Measurements from ENCODE around the gene RRAS2. TPM values are rescaled to one million over a fixed set of nuclear protein-coding genes. Genes with fewer than 3 reads are reported as not detected.

The RRAS2 gene
- total RNA-seq, 1 experiment from 2014 or later, result 42.2 TPM

GRCh38 chr11:14381968-14382367, 23.0 kb upstream of the RRAS2 start:
- CTCF ChIA-PET, result no interaction called here
- Histone ChIP-seq H4K20me1 (ENCODE audit: insufficient read depth) (no peaks in the 10 kb centered on the region), H3K9me3 (ENCODE audit: insufficient read depth, low read depth) (no peaks in the 10 kb centered on the region), H3K27me3 (ENCODE audit: insufficient read depth, low read depth) (no peaks in the 10 kb centered on the region), H3K4me3 (no peak overlapping the region), H3K36me3 (ENCODE audit: low read depth) (no peaks in the 10 kb centered on the region), H3K9me2 (ENCODE audit: insufficient read depth) (no peaks in the 10 kb centered on the region), H2AFZ (no peak overlapping the region), H3K4me2 (peak overlapping the region; percentile 77; the same call in 1 of the 2 replicates), H3K27ac (no peak overlapping the region), H3K4me1 (replicated peaks; ENCODE audit: insufficient read depth) (peaks cover 19% of the 10 kb centered on the region), H3K79me2 (ENCODE audit: low read depth) (no peaks in the 10 kb centered on the region), H3F3A (ENCODE audit: insufficient read depth, low read depth) (no peaks in the 10 kb centered on the region; the same call in 1 of the 2 replicates)
- DNase-seq, result no peak
- POLR2A ChIA-PET (ENCODE audit: unreplicated experiment), result no interaction called here
- TF ChIP-seq EZH2 (IDR thresholded peaks at IDR 0.05; ENCODE audit: low read depth) (no peak), CTCF (conservative IDR thresholded peaks at IDR 0.05) (no peak)
- intact Hi-C loops (cut with micrococcal nuclease; ENCODE audit: unreplicated experiment), result no loop called here
- BruUV-seq (replicated peaks), result no TSS peak

GRCh38 chr11:14380947-14381561, 22.1 kb upstream of the RRAS2 start:
- H3K27ac ChIP-seq, result no peak overlapping the region
- DNase-seq, result peak; percentile 38 to 43
- H3K4me2 ChIP-seq, result peak overlapping the region; percentile 77
- BruUV-seq (replicated peaks), result no TSS peak
- H3K9me2 ChIP-seq (ENCODE audit: insufficient read depth), result no peaks in the 10 kb centered on the region
- POLR2A ChIA-PET (ENCODE audit: unreplicated experiment), result no interaction called here
- no peaks in the 10 kb centered on the region for H3K27me3 ChIP-seq (ENCODE audit: insufficient read depth, low read depth)
- no peaks in the 10 kb centered on the region; the same call in 1 of the 2 replicates for H3K9me3 ChIP-seq (ENCODE audit: insufficient read depth, low read depth)
- CTCF ChIA-PET, result interaction anchor here (0.7 kb wide), 1 partner anchor 66 kb away, joined by 4 read pairs; no protein-coding TSS in a partner anchor
- H3K4me3 ChIP-seq, result peak overlapping the region; percentile 70
- no peaks in the 10 kb centered on the region; the same call in none of the 2 replicates for H3F3A ChIP-seq (ENCODE audit: insufficient read depth, low read depth)
- peaks cover 25% of the 10 kb centered on the region for H3K4me1 ChIP-seq (replicated peaks; ENCODE audit: insufficient read depth)
- H2AFZ ChIP-seq, result peak overlapping the region; percentile 96
- no peaks in the 10 kb centered on the region for H3K79me2 ChIP-seq (ENCODE audit: low read depth)
- H3K36me3 ChIP-seq (ENCODE audit: low read depth), result no peaks in the 10 kb centered on the region
- H4K20me1 ChIP-seq (ENCODE audit: insufficient read depth), result no peaks in the 10 kb centered on the region
- intact Hi-C loops (cut with micrococcal nuclease; ENCODE audit: unreplicated experiment), result no loop called here
- TF ChIP-seq EZH2 (IDR thresholded peaks at IDR 0.05; ENCODE audit: low read depth) (no peak), CTCF (conservative IDR thresholded peaks at IDR 0.05) (no peak)

- H4K20me1 ChIP-seq (ENCODE audit: insufficient read depth), result no peaks in the 10 kb centered on the region
- no peaks in the 10 kb centered on the region for H3K36me3 ChIP-seq (ENCODE audit: low read depth)
- H3K4me3 ChIP-seq, result peak overlapping the region; percentile 70; the same call in 1 of the 2 replicates
- no peaks in the 10 kb centered on the region for H3K79me2 ChIP-seq (ENCODE audit: low read depth)
- peak overlapping the region; percentile 96 for H2AFZ ChIP-seq
- no peaks in the 10 kb centered on the region; the same call in 1 of the 2 replicates for H3K9me3 ChIP-seq (ENCODE audit: insufficient read depth, low read depth)
- peaks cover 25% of the 10 kb centered on the region for H3K4me1 ChIP-seq (replicated peaks; ENCODE audit: insufficient read depth)
- intact Hi-C loops (cut with micrococcal nuclease; ENCODE audit: unreplicated experiment), result no loop called here
- ChIA-PET CTCF (no interaction called here), POLR2A (ENCODE audit: unreplicated experiment) (no interaction called here)
- TF ChIP-seq CTCF (conservative IDR thresholded peaks at IDR 0.05) (no peak), EZH2 (IDR thresholded peaks at IDR 0.05; ENCODE audit: low read depth) (no peak)
- H3K9me2 ChIP-seq (ENCODE audit: insufficient read depth), result no peaks in the 10 kb centered on the region
- peak overlapping the region; percentile 77 for H3K4me2 ChIP-seq
- DNase-seq, result no peak
- BruUV-seq (replicated peaks), result no TSS peak
- H3F3A ChIP-seq (ENCODE audit: insufficient read depth, low read depth), result no peaks in the 10 kb centered on the region; the same call in none of the 2 replicates
- no peaks in the 10 kb centered on the region for H3K27me3 ChIP-seq (ENCODE audit: insufficient read depth, low read depth)
- no peak overlapping the region for H3K27ac ChIP-seq
Measured at GRCh38 chr11:14380125-14380936, 21.3 kb upstream of the RRAS2 start.
